GM18505 (cell line): ENCODE results near the gene MED1.
"Not testable (repeated sequence)": the region's sequence is repeated elsewhere in the genome, so short reads cannot be mapped to it uniquely, and the experiment has no call there.

Experiments
- ATAC-seq: cut with Tn5 transposase; IDR thresholded peaks from one replicate; pipeline ENCODE4 v1.9.1; 2021; ENCODE audit not compliant: unreplicated experiment
- POLR2A ChIP-seq: IDR thresholded peaks from 4 replicates; pipeline ENCODE4 v1.6.1; 2011; ENCODE audit warnings: borderline replicate concordance; ENCODE audit not compliant: insufficient read depth, insufficient read length; ENCODE audit errors: extremely low read depth

The MED1 gene

GRCh38 chr17:39461113-39461925, 10.3 kb upstream of the MED1 start, which contains the start of gene CDK12:
CDK12 (plus strand) TSS chr17:39461486; CDS start chr17:39462072, 586 bp downstream.
- ATAC-seq: peak; percentile 85
- TF ChIP-seq POLR2A: peak; percentile 96

DNA sequence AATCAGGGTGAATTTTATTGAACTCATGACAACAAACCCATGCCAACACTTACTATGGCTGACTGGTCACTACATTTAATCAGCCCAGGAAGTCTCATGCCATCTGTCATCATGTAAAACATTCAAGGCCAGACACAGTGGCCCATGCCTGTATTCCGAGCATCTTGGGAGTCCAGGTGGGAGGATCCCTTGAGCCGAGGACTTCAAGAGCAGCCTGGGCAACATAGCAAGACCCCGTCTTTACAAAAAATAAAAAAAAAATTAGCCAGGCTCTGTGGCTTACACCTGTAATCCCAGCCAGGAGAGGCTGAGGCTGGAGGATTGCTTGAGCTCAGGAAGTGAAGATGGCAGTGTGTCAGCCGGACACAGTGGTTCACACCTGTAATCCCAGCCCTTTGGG, 4.9 kb upstream of the MED1 start:
- no peak for ATAC-seq
- no peak for TF ChIP-seq POLR2A

GRCh38 chr17:39450051-39450450, 1.0 kb downstream of the MED1 start:
- no peak for TF ChIP-seq POLR2A
- ATAC-seq: no peak

GRCh38 chr17:39447561-39447960, 3.5 kb downstream of the MED1 start:
- no peak for TF ChIP-seq POLR2A
- no peak for ATAC-seq

- no peak for TF ChIP-seq POLR2A
- no peak for ATAC-seq
These were observed 7.7 kb downstream of the MED1 start for GRCh38 chr17:39443326-39443725.

- ATAC-seq: not testable (repeated sequence)
These were observed 11.2 kb downstream of the MED1 start for GRCh38 chr17:39439868-39440267.

DNA sequence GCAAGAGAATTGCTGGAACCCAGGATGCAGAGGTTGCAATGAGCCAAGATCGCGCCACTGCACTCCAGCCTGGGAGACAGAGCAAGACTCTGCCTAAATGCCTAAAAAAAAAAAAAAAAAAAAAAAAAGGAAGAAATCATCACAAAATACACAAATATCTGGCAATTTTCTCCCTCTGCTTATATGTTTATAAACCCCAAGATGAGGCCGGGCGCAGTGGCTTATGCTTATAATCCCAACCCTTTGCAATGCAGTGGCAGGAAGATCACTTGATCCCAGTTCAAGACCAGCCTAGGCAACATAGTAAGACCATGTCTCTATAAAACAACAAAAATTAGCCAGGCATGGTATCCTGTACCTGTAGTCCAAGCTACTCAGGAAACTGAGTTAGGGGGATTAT, 21.5 kb downstream of the MED1 start:
- no peak for ATAC-seq
- no peak for TF ChIP-seq POLR2A

DNA sequence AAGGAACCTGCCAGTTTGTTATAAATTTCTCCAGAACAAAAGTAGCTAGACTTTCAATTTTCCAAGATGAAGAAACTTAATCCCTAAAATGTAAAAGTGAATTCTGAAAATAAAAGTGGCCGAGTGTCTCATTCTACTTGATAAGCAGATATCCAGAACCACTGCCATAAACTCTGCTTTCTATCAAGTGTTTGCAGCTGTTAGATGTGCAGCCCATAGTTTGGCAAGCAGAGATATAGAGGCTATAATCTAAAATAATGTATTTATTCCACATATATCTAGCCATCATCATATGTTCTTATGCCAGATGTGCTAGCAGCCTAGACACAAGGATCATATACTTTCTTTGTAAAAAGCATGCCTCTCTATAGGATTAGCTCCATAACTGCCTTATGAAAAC, 34.9 kb downstream of the MED1 start:
- no peak for TF ChIP-seq POLR2A
- ATAC-seq: no peak

GRCh38 chr17:39410279-39410678, 40.8 kb downstream of the MED1 start:
- no peak for TF ChIP-seq POLR2A
- ATAC-seq: no peak

DNA sequence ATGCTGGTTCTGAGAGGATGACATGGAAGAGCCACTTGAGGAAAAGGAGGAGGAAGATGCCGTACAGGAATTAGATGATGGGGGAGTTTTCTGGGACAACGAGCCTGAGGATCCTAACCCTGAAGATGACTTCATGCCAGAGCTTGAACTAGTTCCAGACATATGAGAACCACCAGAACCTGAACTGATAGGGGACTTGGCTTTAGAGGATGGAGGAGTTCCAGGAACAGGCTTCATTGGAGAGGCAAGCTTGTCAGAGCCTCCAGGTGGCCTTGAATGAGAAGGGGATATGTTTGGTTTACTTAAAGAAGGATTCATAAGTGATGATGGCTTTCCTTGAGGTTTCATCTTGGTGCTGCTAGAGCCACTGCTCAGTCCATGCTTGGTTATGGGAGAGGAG, 42.7 kb downstream of the MED1 start:
- no peak for TF ChIP-seq POLR2A
- no peak for ATAC-seq

DNA sequence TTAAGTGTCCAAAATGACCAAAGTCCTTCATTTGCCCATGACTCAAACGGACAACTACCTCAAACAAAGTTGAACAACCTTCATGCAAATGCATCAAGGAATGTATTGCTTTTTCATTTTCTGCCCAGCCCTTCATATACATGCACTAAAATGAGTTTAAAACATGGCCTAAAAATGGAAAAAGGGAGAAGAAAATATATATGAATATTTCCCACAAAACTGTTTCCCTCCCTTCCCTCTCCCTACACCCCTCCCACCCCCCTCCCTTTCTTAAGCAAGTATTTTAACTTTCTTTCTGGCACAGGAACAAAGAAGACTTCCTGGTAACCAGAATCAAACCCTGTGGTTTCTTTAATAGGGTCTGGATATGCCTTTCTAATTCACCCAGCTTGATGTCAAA, 44.1 kb downstream of the MED1 start:
- TF ChIP-seq POLR2A: no peak
- no peak for ATAC-seq

DNA sequence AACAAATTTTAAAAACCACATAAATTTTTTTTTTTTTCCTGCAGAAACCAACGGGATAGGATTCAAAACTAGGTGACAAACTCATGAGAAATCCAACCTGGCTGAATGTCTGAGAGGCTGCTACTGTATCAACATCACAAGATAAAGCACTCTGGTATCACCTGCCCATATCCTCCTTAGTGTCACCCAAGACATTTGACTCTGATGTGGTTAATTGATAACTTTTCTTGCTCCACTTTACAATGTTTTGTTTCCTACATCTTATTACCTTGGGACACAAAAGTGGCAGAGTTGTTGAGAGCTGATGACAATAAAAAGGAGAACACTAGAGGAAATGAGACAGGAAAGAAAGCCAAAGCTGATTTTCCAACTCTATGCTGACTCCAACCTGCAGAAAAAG, 45.6 kb downstream of the MED1 start:
- ATAC-seq: no peak
- TF ChIP-seq POLR2A: no peak

DNA sequence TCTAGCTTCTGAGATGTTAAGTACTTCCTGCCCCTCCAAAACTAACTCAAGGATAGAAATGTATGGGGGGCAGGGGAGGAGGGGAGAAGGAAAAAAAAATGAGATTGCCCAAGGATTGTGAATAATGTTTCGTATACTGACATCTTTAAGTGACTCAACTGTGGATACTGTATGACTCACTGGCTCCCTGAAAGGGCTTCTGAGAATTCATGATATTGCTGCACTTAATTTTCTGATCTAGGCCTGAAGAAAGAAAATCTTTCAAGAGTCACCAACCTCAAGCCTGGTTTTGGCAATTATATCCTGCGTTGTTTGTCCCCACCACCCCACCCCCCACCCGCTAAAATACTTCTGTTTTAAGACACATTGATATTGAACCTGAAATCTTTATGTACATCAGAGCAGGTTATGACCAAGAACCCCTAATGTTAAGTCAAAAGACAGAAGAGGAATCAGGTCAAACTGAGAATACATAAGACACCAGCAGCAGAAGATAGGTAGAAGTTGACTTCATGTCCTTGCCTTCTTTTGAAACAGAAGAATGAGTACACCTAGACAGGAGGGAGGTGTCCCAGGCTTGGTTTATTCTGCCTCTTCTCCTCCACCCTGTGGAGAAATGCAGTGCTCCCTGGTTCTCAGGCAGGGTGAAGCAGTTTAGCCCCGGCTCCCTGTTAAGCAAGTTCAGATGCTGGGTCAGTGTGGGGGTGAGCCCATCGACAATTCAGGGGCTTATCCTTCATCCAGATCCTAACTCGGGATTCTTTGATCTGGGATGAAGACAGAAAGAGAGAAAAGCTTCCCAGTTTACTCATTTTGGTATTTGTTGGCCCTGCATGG, 46.3 kb downstream of the MED1 start:
- ATAC-seq: no peak
- no peak for TF ChIP-seq POLR2A
